D721Med (cell line): ENCODE measurements around the gene METAP1.

Source experiments
- DNase-seq: peaks from one replicate; pipeline ENCODE4 v3.0.0; 2011; ENCODE audit warnings: low spot score; ENCODE audit not compliant: insufficient read length
- FAIRE-seq: peaks from 2 replicates; lab custom pipeline; 2011; peaks lifted over from hg19 to GRCh38; lab: Jason Lieb, UNC
- CTCF ChIP-seq: IDR thresholded peaks from 2 replicates; pipeline ENCODE4 v1.5.1; 2012; ENCODE audit warnings: mild to moderate bottlenecking, control low read depth; ENCODE audit not compliant: insufficient read depth; ENCODE audit errors: missing control alignments

METAP1 gene

GRCh38 chr4:98961770-98962169 lies 33.8 kb upstream of the METAP1 start:
- FAIRE-seq, result no peak
- DNase-seq, result no peak
- no peak for TF ChIP-seq CTCF

GRCh38 chr4:98963538-98964433 lies 31.7 kb upstream of the METAP1 start:
- DNase-seq, result no peak
- TF ChIP-seq CTCF, result no peak
- FAIRE-seq, result no peak

GRCh38 chr4:98966926-98967325 lies 28.6 kb upstream of the METAP1 start:
- DNase-seq (no peak), FAIRE-seq (no peak)
- no peak for TF ChIP-seq CTCF

- TF ChIP-seq CTCF, result no peak
- no peak for DNase-seq
- no peak for FAIRE-seq
Measured at GRCh38 chr4:98967786-98968329, 27.7 kb upstream of the METAP1 start.

GRCh38 chr4:98969878-98970785 lies 25.4 kb upstream of the METAP1 start:
- FAIRE-seq (no peak), DNase-seq (no peak)
- TF ChIP-seq CTCF, result no peak

- no peak for DNase-seq
- FAIRE-seq, result no peak
- no peak for TF ChIP-seq CTCF
Measured at GRCh38 chr4:98976716-98977115, 18.8 kb upstream of the METAP1 start.
